GM23338 (cell line): ENCODE data around the gene SH2D2A. TPM values are rescaled to one million over a fixed set of nuclear protein-coding genes. Genes with fewer than 3 reads are reported as not detected.
A peak's percentile ranks its signal among the peaks of the same experiment; 100 is the strongest.

Experiments
- ATAC-seq: fragments of 200-7000 bp; cut with Tn5 transposase; 3 replicates; pipeline ENCODE4 v1.9.1; 2020
- DNase-seq: peaks from one replicate; pipeline ENCODE4 v3.0.0-alpha.2; 2015; ENCODE audit warnings: low spot score
- H2AFZ ChIP-seq: fragments of 200-600 bp; sonication (generic); 2 replicates; pipeline ENCODE4 v1.8.0; 2016; ENCODE audit warnings: antibody characterized with exemption, mild to moderate bottlenecking, moderate library complexity
- H3F3A ChIP-seq: fragments of 200-600 bp; sonication (generic); replicated peaks from 2 replicates; pipeline ENCODE4 v1.8.0; 2017; ENCODE audit warnings: antibody characterized with exemption, mixed run types, low read depth
- H3K27ac ChIP-seq: fragments of 200-600 bp; sonication (generic); 2 replicates; pipeline ENCODE4 v1.6.1; 2016; ENCODE audit warnings: low read depth
- H3K27me3 ChIP-seq: fragments of 200-600 bp; sonication (generic); 2 replicates; pipeline ENCODE4 v1.8.0; 2016; ENCODE audit warnings: mild to moderate bottlenecking, mixed run types, moderate library complexity; ENCODE audit not compliant: insufficient read depth
- H3K36me3 ChIP-seq: fragments of 200-600 bp; sonication (generic); 2 replicates; pipeline ENCODE4 v1.8.0; 2016; ENCODE audit warnings: mild to moderate bottlenecking; ENCODE audit not compliant: insufficient read depth
- H3K4me1 ChIP-seq: fragments of 200-600 bp; sonication (generic); 2 replicates; pipeline ENCODE4 v1.8.0; 2016; ENCODE audit warnings: mild to moderate bottlenecking, moderate library complexity; ENCODE audit not compliant: insufficient read depth
- H3K4me2 ChIP-seq: fragments of 200-600 bp; sonication (generic); 2 replicates; pipeline ENCODE4 v1.7.1; 2017; ENCODE audit warnings: mixed run types
- H3K4me3 ChIP-seq: fragments of 200-600 bp; sonication (generic); 2 replicates; pipeline ENCODE4 v1.6.1; 2016; ENCODE audit warnings: mixed run types
- H3K79me2 ChIP-seq: fragments of 200-600 bp; sonication (generic); replicated peaks from 2 replicates; pipeline ENCODE4 v1.8.0; 2017; ENCODE audit warnings: mild to moderate bottlenecking; ENCODE audit not compliant: insufficient read depth
- H3K9me2 ChIP-seq: fragments of 200-600 bp; sonication (generic); 2 replicates; pipeline ENCODE4 v1.8.0; 2017; ENCODE audit not compliant: insufficient read depth
- H4K20me1 ChIP-seq: fragments of 200-600 bp; sonication (generic); replicated peaks from 2 replicates; pipeline ENCODE4 v1.8.0; 2017; ENCODE audit warnings: mild to moderate bottlenecking; ENCODE audit not compliant: insufficient read depth
- H3K27ac Mint-ChIP-seq: 2 replicates; pipeline ENCODE4 v1.8.0; 2020; ENCODE audit warnings: inconsistent platforms, mild to moderate bottlenecking, moderate library complexity, mixed read lengths
- H3K27me3 Mint-ChIP-seq: 3 replicates; pipeline ENCODE4 v1.8.0; 2022; ENCODE audit warnings: low read depth, mild to moderate bottlenecking, moderate library complexity, mixed read lengths, inconsistent platforms; ENCODE audit not compliant: insufficient read depth, poor library complexity
- H3K36me3 Mint-ChIP-seq: 3 replicates; pipeline ENCODE4 v1.8.0; 2021; ENCODE audit warnings: low read depth, mild to moderate bottlenecking, inconsistent platforms, moderate library complexity, mixed read lengths
- H3K4me1 Mint-ChIP-seq: 3 replicates; pipeline ENCODE4 v1.8.0; 2020; ENCODE audit warnings: mild to moderate bottlenecking, inconsistent platforms, mixed read lengths
- H3K4me3 Mint-ChIP-seq: 3 replicates; pipeline ENCODE4 v1.8.0; 2021; ENCODE audit warnings: moderate library complexity, mild to moderate bottlenecking, inconsistent platforms, mixed read lengths
- H3K9me3 Mint-ChIP-seq: 3 replicates; pipeline ENCODE4 v1.8.0; 2020; ENCODE audit warnings: moderate library complexity, mild to moderate bottlenecking, inconsistent platforms, mixed read lengths
- CREB1 ChIP-seq: fragments of 250-450 bp; sonication (Bioruptor Pico); IDR thresholded peaks from 2 replicates; pipeline ENCODE4 v1.5.0; 2020; ENCODE audit warnings: low read depth, mild to moderate bottlenecking, moderate library complexity
- CTCF ChIP-seq, 2 experiments: fragments of 200-600 bp in 1 of 2; sonication (generic) in 1 of 2; conservative IDR thresholded peaks; 2 replicates each; pipeline versions ENCODE4 v1.5.1 to v1.6.1; 2016 to 2017; ENCODE audit warnings: antibody characterized with exemption in 2 of 2, low read depth in 2 of 2, mild to moderate bottlenecking in 2 of 2, moderate library complexity in 1 of 2
- EZH2 ChIP-seq: fragments of 200-600 bp; sonication (generic); IDR thresholded peaks from one replicate; pipeline ENCODE4 v1.8.0; 2017; ENCODE audit warnings: antibody characterized with exemption, mild to moderate bottlenecking, low read depth; ENCODE audit not compliant: unreplicated experiment
- EZH2phosphoT487 ChIP-seq: fragments of 200-600 bp; sonication (generic); IDR thresholded peaks from one replicate; pipeline ENCODE4 v1.8.1; 2018; ENCODE audit warnings: antibody characterized with exemption; ENCODE audit not compliant: unreplicated experiment
- POLR2AphosphoS5 ChIP-seq: IDR thresholded peaks from 2 replicates; pipeline ENCODE4 v1.6.1; 2016; ENCODE audit warnings: antibody characterized with exemption, low read depth
- STAT1 ChIP-seq: IDR thresholded peaks from one replicate; pipeline ENCODE4 v1.6.1; 2016; ENCODE audit warnings: antibody characterized with exemption; ENCODE audit not compliant: unreplicated experiment
- ZNF331 ChIP-seq: fragments of 250-450 bp; sonication (Bioruptor Pico); IDR thresholded peaks from 2 replicates; pipeline ENCODE4 v1.5.0; 2020; ENCODE audit warnings: low read depth, mild to moderate bottlenecking, moderate library complexity
- polyA plus RNA-seq: library from polyadenylated mRNA; unstranded; fragments of >200 nt; fragmentation: Nextera tagmentation; extraction: Ambion mirVana; gene quantifications from 2 replicates; pipeline ENCODE4 v1.2.1, GENCODE V29; 2016
- total RNA-seq: library from RNA; depleted of rRNA; stranded (reverse); fragments of >200 nt; shearing (Covaris generic); gene quantifications from 2 replicates; pipeline ENCODE4 v1.2.3, GENCODE V29; 2014

The SH2D2A gene
- total and polyA plus RNA-seq, 2 experiments from 2014 or later, result 5.5 to 11.5 TPM

GRCh38 chr1:156849151-156849496, 32.5 kb upstream of the SH2D2A start:
- DNase-seq (no peak), ATAC-seq (peak; percentile 9)
- no peaks in the 10 kb centered on the region for H3K36me3 ChIP-seq
- H3K4me3 Mint-ChIP-seq, result peak overlapping the region; percentile 66
- H3F3A ChIP-seq, result no peaks in the 10 kb centered on the region
- peak overlapping the region; percentile 96 for H2AFZ ChIP-seq
- no peaks in the 10 kb centered on the region; the same call in 1 of the 2 replicates for H4K20me1 ChIP-seq
- no peak overlapping the region for H3K27ac ChIP-seq
- peak overlapping the region; percentile 63 for H3K4me3 ChIP-seq
- H3K27ac Mint-ChIP-seq, result no peak overlapping the region
- H3K27me3 Mint-ChIP-seq, result peaks cover 77% of the 10 kb centered on the region
- H3K9me3 Mint-ChIP-seq, result no peaks in the 10 kb centered on the region
- H3K27me3 ChIP-seq, result peaks cover 98% of the 10 kb centered on the region
- no peaks in the 10 kb centered on the region for H3K79me2 ChIP-seq
- peaks cover 12% of the 10 kb centered on the region for H3K4me1 ChIP-seq
- H3K4me2 ChIP-seq, result peak overlapping the region; percentile 81
- no peaks in the 10 kb centered on the region for H3K9me2 ChIP-seq
- peaks cover 13% of the 10 kb centered on the region for H3K4me1 Mint-ChIP-seq
- no peaks in the 10 kb centered on the region for H3K36me3 Mint-ChIP-seq
- no peak for TF ChIP-seq POLR2AphosphoS5
- peak; percentile 69 for TF ChIP-seq EZH2
- TF ChIP-seq CREB1 (CRISPR knock-in tag), result no peak
- TF ChIP-seq ZNF331, result no peak
- no peak for TF ChIP-seq CTCF (conservative IDR thresholded peaks at IDR 0.05; ENCODE audit: low read depth in 2 of 2)

GRCh38 chr1:156848461-156849150, 32.0 kb upstream of the SH2D2A start:
- H3K4me2 ChIP-seq, result peak overlapping the region; percentile 81
- DNase-seq (peak; percentile 85), ATAC-seq (peak; percentile 70)
- TF ChIP-seq CREB1 (CRISPR knock-in tag) (no peak), EZH2phosphoT487 (peak; percentile 37), EZH2 (peak; percentile 78), STAT1 (no peak)
- Mint-ChIP-seq H3K9me3 (no peaks in the 10 kb centered on the region), H3K27me3 (peaks cover 82% of the 10 kb centered on the region), H3K27ac (no peak overlapping the region), H3K4me3 (peak overlapping the region; percentile 66), H3K36me3 (no peaks in the 10 kb centered on the region), H3K4me1 (peaks cover 16% of the 10 kb centered on the region)
- H3K36me3 ChIP-seq, result no peaks in the 10 kb centered on the region
- H3K4me3 ChIP-seq, result peak overlapping the region; percentile 63
- no peaks in the 10 kb centered on the region; the same call in 1 of the 2 replicates for H4K20me1 ChIP-seq
- H3K79me2 ChIP-seq, result no peaks in the 10 kb centered on the region
- peaks cover 12% of the 10 kb centered on the region for H3K4me1 ChIP-seq
- H3K27ac ChIP-seq, result no peak overlapping the region
- H2AFZ ChIP-seq, result peak overlapping the region; percentile 96
- H3K27me3 ChIP-seq, result peaks cover 99% of the 10 kb centered on the region
- no peaks in the 10 kb centered on the region for H3F3A ChIP-seq
- H3K9me2 ChIP-seq, result no peaks in the 10 kb centered on the region
